T1000 (cell line): Measurements from ENCODE around the gene TAGLN.

ENCODE experiments used
- DNase-seq: peaks from one replicate; lab custom pipeline; 2025; ENCODE audit warnings: mixed read lengths; lab: John Stamatoyannopoulos, UW

Gene TAGLN

GRCh38 chr11:117199053-117199915, at the start of gene TAGLN:
Gene TAGLN, plus strand, starts transcription at chr11:117199370. Its CDS starts 3,644 bp downstream, at chr11:117203014.
- no peak for DNase-seq

GRCh38 chr11:117152066-117152465, 47.1 kb upstream of the TAGLN start:
- no peak for DNase-seq

DNA sequence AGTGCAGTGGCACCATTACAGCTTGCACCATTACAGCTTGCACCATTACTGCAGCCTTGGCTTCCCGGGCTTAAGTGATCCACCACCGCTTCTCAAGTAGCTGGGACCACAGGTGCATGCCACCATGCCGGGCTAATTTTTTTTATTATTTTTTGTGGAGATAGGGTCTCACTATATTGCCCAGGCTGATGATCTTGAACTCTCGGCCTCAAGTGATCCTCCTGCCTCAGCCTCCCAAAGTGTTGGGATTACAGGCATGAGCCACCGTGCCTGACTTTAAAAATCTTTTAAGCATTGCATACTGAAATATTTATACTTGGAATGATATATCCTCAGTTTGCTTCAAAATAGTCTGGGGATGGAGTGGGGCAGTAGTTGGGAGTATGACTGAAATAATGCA, 44.7 kb upstream of the TAGLN start:
- no peak for DNase-seq

DNA sequence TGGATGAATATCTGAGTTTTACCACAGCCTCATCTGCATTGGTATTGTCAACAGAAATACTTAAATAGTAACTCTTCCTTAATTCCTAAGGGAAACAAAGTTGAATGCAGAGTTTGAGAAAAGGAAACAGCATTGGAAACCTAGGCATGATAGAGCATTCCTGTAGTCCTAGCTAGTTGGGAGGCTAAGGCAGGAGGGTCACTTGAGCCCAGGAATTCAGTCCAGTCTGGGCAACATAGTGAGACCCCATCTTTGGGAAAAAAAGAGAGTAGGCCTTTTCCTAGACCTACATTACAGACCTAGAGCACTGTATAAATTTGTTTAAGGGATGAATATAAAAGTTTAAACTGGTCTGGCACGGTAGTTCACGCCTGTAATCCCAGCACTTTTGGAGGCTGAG, 41.7 kb upstream of the TAGLN start:
- no peak for DNase-seq

DNA sequence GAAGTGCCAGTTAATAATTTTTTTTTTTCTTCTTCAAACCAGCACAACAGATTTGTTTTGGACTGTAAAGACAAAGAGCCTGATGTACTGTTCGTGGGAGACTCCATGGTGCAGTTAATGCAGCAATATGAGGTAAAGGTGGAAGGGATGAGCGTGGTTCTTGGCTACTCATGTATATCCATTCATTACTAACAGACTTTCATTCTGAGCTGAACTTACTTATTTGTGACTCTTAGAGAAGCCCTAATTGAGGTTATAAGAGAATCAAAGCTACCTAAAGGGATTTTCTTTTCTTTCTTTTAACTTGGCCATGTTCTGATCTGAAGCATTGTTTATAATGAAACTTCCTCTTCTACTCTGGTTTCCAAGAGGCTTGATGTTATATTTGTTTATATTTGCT, 39.3 kb upstream of the TAGLN start:
- no peak for DNase-seq

DNA sequence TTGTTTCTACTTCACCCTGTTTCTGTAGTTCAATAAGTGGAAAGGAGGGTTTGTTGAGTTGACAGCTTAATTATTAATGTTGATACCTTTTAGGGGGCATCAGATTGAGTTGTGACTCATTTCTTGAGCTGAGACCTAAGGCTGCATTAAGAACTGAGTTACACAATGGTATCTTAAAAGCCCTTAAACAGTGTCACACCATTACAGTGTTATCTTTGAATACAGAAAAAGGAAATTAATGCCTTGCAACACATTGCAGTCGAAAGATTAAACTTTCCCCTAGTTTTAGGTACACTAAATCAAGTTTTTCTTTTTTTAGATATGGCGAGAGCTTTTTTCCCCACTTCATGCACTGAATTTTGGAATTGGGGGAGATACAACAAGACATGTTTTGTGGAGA, 38.3 kb upstream of the TAGLN start:
- no peak for DNase-seq

DNA sequence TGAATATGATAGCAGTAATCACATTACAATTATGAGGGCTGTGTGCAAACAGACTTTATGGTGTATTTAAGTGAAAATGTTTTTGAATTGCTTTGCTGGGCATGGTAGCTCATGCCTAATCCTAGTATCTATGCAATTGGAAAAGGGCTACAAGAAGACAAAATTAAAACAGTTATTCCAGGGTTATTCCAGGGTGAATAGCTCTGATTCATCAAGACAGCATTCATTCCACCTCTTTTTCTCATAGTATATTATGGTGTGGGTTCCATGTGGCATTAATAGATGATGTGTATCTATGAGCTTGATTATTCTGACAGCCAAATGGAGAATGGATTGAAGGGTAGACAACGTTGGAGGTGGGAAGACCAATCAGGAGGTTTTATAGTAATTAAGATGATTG, 32.7 kb upstream of the TAGLN start:
- DNase-seq = no peak

DNA sequence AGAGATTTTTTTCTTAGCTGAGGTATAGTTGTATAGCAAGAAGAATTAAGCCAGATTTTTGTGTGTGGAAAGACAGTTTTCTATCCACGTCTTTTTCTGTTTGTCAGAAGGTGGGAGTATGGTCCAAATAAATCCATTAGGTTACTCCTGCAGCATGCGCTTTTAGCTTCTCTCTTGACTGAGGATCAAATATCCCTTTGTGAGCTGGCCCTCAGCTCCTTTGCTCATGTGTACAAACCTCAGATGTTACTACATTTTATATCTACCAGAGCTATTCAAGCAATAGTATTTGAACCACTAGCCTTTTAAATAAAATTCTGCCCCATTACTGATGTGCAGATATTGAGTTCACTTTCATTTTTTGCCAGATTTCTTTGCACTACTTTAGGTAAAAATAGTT, 29.4 kb upstream of the TAGLN start:
- no peak for DNase-seq

GRCh38 chr11:117170210-117170609, 29.0 kb upstream of the TAGLN start:
- DNase-seq = no peak

GRCh38 chr11:117171007-117171403, 28.2 kb upstream of the TAGLN start:
- no peak for DNase-seq

DNA sequence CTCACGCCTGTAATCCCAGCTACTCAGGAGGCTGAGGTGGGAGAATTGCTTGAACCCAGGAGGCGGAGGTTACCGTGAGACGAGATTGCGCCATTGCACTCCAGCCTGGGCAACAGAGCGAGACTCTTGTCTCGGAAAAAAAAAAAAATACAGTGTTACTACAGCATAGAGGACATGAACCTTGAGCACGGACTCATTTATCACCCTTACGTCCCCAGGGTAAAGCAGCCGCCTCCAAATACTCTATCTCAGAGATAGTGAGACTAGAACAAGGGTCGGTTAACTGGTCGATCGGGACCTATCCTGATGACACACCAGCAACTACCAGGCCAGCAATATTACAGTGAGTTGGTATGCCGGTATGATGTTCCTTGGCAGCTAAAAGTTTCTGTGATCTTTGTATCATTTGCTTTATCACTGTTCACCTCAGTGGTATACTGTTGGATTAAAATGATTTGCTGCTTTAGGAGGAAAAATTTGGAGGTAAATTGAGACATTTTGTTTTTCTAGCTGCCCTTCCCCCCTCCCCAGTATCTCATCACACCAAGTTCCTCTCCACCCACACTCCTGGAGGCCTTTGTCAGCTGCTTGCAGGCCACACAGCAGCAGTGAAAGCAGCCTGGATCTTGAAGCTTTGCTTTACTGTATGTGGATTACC, 27.6 kb upstream of the TAGLN start:
- no peak for DNase-seq

GRCh38 chr11:117172724-117173421, 26.3 kb upstream of the TAGLN start:
- DNase-seq = no peak

DNA sequence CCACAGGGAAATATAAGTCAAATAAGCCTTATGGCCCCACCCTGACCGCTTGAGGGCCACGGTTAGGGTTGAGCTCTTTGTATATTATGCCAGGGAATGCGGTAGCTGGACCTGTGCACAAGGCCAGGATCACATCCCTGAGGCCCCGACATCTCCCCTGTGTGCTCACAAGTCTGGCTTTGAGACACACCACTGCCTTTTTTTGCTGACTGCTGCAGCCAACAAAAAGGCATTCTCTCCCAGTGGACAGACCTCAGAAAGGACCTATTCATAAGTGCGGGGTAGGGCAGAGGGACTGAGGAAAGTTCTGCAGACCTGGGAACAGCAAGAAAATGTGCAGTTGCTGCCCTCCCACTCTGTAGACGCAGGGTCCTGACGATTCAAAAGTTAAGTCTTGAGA, 24.1 kb upstream of the TAGLN start:
- no peak for DNase-seq

- DNase-seq = no peak
Measured at GRCh38 chr11:117175781-117176180, 23.4 kb upstream of the TAGLN start.

GRCh38 chr11:117176186-117176585, 23.0 kb upstream of the TAGLN start:
- DNase-seq = no peak

DNA sequence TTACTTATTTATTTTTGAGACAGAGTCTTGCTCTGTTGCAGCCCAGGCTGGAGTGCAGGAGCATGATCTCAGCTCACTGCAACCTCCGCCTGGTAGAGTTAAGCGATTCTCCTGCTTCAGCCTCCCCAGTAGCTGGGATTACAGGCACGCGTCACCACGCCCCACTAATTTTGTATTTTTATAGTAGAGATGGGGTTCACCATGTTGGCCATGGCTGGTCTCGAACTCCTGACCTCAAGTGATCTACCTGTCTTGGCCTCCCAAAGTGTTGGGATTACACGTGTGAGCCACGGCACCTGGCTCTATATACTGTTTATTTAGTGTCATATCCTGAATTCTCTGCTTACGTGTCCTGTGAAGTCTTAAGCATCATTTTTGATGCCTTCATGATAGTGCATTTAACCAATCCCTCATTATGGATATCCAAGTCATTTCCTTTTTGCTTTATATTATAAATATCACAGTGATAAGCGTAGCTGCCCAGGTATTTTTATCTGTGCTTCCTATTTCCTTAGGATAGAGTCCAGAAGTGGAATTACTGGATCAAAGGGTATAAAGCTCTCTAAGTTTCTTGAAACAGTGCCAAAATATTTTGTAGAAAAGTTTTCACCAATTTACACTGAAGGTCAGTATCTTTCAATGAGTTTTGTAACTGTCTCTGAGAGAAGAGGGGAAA, 21.5 kb upstream of the TAGLN start:
- no peak for DNase-seq

GRCh38 chr11:117178210-117179034, 20.7 kb upstream of the TAGLN start, which contains the start of gene SIDT2:
Gene SIDT2, plus strand, starts transcription at chr11:117178743. Its CDS starts 521 bp downstream, at chr11:117179264.
- DNase-seq = peak; percentile 58

GRCh38 chr11:117179048-117179999, 19.8 kb upstream of the TAGLN start:
- DNase-seq = no peak

DNA sequence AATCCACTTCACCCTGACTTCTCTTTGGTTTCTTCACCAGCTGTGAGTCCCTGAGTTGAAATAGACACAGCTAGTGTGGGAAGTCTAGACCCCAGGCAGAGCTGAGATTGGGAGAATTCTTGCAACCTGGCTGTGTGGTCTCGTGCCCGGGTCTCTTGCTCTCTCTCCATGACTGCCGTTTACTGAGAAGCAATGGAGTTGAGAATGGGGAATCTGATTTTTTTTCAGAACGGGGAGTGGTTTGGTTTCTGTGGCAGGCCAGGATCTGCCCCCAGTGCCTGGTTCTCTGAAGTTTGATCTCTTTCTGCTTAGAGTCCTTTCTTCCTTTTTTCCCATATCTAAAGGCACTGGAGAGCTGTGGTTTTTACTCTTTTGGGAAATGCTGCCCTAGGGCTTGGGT, 19.1 kb upstream of the TAGLN start:
- no peak for DNase-seq
